A172 (cell line): ENCODE data around the gene CENPO. TPM values are rescaled to one million over a fixed set of nuclear protein-coding genes. Genes with fewer than 3 reads are reported as not detected.

ENCODE experiments used
- DNase-seq: peaks from one replicate; pipeline ENCODE4 v3.0.0-alpha.2; 2015; ENCODE audit warnings: low spot score
- total RNA-seq: library from RNA; depleted of rRNA; stranded (reverse); fragments of >200 nt; shearing (Covaris generic); gene quantifications from 2 replicates; pipeline ENCODE4 v1.2.3, GENCODE V29; 2014; rRNA removed

CENPO gene
- total RNA-seq, 1 experiment from 2014 or later, result 54.0 TPM

DNA sequence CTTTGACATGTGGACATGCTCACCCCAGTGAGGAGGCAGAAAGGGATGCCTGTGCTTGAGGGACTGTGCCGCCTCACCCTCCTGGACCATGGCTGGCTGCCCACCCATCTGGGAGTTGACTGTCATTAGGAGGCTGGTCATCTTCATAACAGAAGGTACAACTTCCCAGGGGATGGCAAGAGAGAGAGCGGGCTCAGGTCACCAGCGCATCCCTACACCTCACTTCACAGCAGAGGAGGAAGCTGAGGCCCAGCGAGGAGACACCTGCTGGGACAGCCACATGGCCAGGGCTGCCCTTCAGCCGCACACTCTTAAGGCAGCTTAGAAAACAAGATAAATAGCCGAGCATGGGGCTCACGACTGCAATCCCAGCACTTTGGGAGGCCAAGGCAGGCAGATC, 67.4 kb downstream of the CENPO start:
- DNase-seq, result no peak

DNA sequence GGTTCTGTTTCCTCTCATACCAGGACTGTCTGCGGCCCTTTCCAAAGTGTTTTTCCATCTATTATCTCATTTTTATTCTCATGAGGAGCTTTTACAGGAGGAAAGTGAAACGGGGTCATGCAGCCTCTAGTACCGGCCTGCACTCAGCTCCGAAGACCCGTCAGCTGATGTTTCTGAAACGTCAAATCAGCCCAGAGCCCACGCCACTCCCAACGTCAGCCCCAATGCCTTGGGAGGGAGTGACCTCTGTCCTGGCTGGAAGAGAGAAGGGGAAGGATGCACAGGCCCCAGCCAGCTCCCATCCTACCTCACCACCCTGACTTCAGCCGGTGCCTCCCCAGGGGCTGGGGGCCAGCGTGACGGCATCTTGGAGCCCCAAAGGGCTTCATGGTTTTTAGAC, 68.3 kb downstream of the CENPO start:
- DNase-seq, result no peak

DNA sequence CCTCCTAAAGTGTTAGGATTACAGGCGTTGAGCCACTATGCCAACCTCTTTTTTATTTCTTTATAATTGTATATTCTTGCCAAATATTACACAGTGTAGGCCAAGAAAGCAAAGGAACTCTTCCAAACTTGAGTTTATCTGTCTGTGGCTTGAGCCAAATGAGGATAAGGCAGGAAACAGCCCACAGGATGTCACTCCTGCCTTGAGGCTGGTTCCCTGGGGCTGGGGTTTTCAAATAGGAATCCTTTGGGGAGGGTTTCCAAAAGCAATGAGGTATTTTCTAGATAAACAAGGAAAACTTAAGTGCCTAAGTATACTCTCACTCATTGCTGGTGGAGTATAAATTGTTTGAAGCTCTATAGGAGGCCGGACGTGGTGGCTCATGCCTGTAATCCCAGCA, 70.4 kb downstream of the CENPO start:
- no peak for DNase-seq

DNA sequence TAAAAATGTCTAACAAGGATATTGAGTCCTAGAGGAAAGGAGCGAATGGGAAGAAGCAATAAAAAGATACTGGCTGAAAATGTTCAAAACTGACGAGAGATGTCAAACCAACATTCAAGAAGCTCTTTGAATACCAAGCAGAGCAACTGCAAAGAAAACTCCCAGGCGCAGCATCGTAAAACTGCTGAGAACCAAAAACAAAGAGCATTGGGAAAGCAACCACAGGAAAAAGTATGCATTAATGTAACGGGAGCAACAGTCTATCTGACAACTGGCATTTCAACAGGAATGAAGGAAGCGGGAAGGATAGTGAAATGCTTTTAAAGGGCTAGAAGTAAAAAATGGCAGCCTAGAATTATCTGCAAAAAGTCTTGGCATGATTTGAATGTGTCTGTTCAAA, 73.7 kb downstream of the CENPO start:
- no peak for DNase-seq

DNA sequence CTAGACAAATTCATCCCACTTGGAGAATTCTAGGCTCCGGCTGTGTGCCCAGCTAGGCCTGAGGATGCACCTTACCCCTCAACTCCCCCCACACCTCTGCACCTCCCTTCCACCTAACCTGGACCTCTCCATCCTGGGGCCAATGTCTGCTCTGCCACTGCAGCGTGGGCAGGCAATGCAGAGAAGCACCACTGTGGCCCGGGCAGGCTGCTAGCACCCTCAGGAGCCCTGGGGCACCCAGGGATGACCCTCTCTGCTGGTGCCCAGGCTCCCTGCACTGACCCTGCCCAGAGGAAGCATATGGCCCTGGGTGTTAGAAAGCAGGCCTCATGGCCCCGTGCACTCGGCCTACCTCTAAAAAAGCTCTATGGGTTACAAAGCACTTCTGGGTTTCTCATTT, 77.2 kb downstream of the CENPO start:
- no peak for DNase-seq

DNA sequence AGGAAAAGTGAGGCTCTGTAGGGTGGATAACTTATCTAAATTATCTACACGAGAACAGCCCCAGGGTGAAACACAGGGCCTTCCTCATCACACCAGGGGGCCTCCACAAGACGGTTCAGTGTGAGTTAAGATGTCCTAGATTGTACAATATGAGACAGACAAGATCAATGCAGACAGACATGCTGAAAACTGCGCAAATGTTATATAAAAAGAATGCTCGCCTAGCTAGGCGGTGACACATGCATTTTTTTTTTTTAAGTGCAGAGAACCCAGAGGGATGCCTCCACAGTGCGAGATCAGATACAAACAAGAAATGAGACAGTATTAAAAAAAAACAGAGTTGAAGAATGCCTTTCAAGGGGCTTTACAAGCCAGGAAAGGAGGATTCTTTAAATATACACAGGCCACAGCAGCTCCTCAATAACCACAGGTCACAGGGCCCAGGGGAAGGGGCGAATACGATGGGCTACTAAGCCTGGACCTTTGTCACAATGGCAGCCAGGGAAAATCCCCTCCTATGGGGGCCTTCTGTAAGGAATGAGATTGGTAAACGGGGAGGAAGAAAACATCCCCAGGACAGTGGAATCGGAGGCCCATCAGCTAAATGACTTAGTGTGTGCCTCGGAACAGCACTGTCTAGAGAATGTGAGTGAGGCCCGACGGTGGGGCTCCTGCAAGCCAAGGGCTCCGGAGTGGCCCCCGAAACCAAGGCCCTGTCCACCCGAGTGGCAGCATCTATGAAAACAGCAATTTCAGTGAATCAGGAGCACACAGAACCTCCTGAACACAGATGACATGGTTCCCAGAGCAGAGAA, 77.9 kb downstream of the CENPO start:
- no peak for DNase-seq

DNA sequence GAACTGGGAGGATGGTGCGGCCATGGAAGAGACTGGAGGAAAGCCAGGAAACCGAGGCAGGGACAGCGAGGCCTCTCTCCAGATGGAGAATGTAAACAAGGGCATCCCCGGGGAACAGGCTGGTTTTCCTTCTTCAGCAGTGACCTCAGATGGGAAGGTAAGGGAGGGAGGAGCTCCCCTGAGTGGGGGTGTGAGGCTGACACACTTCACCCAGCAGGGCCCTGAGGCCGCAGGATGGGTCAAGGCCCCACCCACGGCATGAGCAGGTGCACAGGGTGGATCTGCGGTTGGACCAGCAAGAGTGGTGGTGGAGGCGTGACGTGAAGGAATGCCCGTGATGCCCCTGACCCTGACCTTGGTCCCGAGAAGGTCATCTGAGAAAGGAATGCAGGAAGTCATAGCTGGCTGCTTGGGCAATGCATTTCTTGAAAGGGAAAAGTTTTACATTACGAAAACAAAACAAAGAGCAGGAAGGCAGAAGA, 78.7 kb downstream of the CENPO start:
- DNase-seq, result no peak

Other genes with a start within 250 kb of the CENPO start
- gene PTRHD1, start within 50 bp of the CENPO start, total RNA-seq, result 41.9 and 51.6 TPM in 2 replicates
- 28.5 and 36.8 TPM in 2 replicates for gene ADCY3, start 126.8 kb downstream of the CENPO start, total RNA-seq
- gene DNAJC27, start 178.5 kb downstream of the CENPO start, total RNA-seq, result 3.2 and 3.8 TPM in 2 replicates
- gene EFR3B, start 248.7 kb downstream of the CENPO start, total RNA-seq, result 2.2 TPM in 2 replicates